Activated T-cell treated with anti-CD3 and anti-CD28 coated beads, Interleukin-2, amount 50 U/mL, for 72 hours (primary cell): ENCODE results near the gene CACNB3. TPM values are rescaled to one million over a fixed set of nuclear protein-coding genes. Genes with fewer than 3 reads are reported as not detected.

Source experiments
- total RNA-seq, 2 donors: library from RNA; stranded (reverse); gene quantifications; one replicate each; pipeline ENCODE4 v1.2.3, GENCODE V29; 2022

Gene CACNB3
- total RNA-seq, 2 donors from 2014 or later = 15.1 to 16.5 TPM

Other genes starting within 250 kb of the CACNB3 start
- not detected for gene LALBA, start 248.4 kb upstream of the CACNB3 start, total RNA-seq
- gene KANSL2, start 136.3 kb upstream of the CACNB3 start, total RNA-seq = 100 to 1,000 TPM in 1 of 2 donors, 10 to 100 TPM in 1; 74.2 to 101 TPM
- gene CCNT1, start 101.8 kb upstream of the CACNB3 start, total RNA-seq = 100 to 1,000 TPM in 1 of 2 donors, 10 to 100 TPM in 1; 96.6 to 102 TPM
- under 1 TPM; 0.67 to 0.79 TPM for gene ADCY6, start 29.4 kb upstream of the CACNB3 start, total RNA-seq
- gene DDX23, start 33.7 kb downstream of the CACNB3 start, total RNA-seq = 100 to 1,000 TPM in 1 of 2 donors, 10 to 100 TPM in 1; 100.0 to 115 TPM
- gene RND1, start 47.4 kb downstream of the CACNB3 start, total RNA-seq = 1 to 10 TPM; 4.5 to 5.5 TPM
- 100 to 1,000 TPM in 1 of 2 donors, 10 to 100 TPM in 1; 67.9 to 107 TPM for gene FKBP11, start 107.0 kb downstream of the CACNB3 start, total RNA-seq
- 10 to 100 TPM; 73.5 to 96.5 TPM for gene ARF3, start 139.0 kb downstream of the CACNB3 start, total RNA-seq
- 1 to 10 TPM in 1 of 2 donors, under 1 TPM in 1; 0.31 to 1.7 TPM for gene WNT10B, start 153.2 kb downstream of the CACNB3 start, total RNA-seq
- gene WNT1, start 159.8 kb downstream of the CACNB3 start, total RNA-seq = under 1 TPM in 1 of 2 donors, not detected in 1; 0.42 TPM
- under 1 TPM; 0.25 to 0.38 TPM for gene DDN, start 180.9 kb downstream of the CACNB3 start, total RNA-seq
- 10 to 100 TPM; 66.1 to 79.3 TPM for gene PRKAG1, start 200.3 kb downstream of the CACNB3 start, total RNA-seq
- 10 to 100 TPM; 68.6 to 84.2 TPM for gene KMT2D, start 242.3 kb downstream of the CACNB3 start, total RNA-seq